Coronary artery (tissue), 2 donors: ENCODE measurements around the gene CDH5.
"Not testable (repeated sequence)": the region's sequence is repeated elsewhere in the genome, so short reads cannot be mapped to it uniquely, and the experiment has no call there.

Experiments used
- DNase-seq: peaks from one replicate; pipeline ENCODE4 v3.0.0-alpha.2; 2017; ENCODE audit warnings: low spot score
- H3K27ac ChIP-seq, 2 donors: fragments of 200-600 bp; sonication (generic); one replicate each; pipeline ENCODE4 v1.5.1; 2016 to 2019
- H3K4me3 ChIP-seq: fragments of 200-600 bp; sonication (generic); 2 replicates; pipeline ENCODE4 v1.5.1; 2016; ENCODE audit warnings: mild to moderate bottlenecking, moderate library complexity
- TF ChIP-seq, protein P1 (sequence below): fragments of 200-600 bp; sonication (generic); IDR thresholded peaks from one replicate; pipeline ENCODE4 v1.5.1; 2019; ENCODE audit warnings: antibody characterized with exemption

Gene CDH5

DNA sequence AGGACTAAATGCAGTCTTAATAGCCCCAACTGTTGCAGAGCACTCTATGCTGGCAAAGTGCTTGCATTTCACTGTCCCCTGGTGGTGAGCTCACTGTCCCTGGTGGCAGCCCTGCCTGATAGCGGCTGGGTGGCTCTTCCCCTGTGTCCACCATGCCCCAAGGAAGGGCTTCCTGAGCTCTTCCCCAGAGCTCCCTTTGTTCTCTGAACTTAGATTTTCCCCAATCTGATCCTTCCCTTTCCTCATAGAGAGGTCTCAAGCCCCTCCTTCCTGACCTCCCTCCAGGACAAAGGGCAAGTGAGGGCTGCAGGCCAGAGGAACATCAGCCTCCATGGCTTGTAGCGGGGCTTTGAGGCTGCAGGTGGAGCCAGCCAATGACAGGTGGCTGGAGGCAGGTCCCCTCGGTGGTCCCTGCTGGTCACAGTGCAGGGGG, 77.6 kb downstream of the CDH5 start:
- Histone ChIP-seq H3K4me3 (no peak overlapping the region), H3K27ac (no peak overlapping the region)
- DNase-seq: no peak
- TF ChIP-seq, protein P1, sequence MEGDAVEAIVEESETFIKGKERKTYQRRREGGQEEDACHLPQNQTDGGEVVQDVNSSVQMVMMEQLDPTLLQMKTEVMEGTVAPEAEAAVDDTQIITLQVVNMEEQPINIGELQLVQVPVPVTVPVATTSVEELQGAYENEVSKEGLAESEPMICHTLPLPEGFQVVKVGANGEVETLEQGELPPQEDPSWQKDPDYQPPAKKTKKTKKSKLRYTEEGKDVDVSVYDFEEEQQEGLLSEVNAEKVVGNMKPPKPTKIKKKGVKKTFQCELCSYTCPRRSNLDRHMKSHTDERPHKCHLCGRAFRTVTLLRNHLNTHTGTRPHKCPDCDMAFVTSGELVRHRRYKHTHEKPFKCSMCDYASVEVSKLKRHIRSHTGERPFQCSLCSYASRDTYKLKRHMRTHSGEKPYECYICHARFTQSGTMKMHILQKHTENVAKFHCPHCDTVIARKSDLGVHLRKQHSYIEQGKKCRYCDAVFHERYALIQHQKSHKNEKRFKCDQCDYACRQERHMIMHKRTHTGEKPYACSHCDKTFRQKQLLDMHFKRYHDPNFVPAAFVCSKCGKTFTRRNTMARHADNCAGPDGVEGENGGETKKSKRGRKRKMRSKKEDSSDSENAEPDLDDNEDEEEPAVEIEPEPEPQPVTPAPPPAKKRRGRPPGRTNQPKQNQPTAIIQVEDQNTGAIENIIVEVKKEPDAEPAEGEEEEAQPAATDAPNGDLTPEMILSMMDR: no peak

DNA sequence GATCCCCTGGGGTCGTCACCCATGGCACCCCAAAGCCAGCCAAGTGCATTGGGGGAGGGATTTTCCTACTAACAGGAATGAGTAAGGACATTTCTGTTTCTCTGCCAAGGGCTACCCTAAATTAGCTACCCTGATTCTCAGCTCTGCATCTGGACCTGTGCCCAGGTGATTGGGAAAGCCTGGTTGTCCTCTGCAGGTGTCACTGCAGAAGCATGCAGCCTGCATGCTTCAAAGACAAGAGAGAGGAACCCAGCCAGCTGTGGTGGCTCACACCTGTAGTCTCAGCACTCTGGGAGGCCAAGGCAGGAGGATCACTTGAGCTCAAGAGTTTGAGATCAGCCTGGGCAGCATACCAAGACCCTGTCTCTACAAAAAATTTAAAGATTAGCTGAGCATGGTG, 80.2 kb downstream of the CDH5 start:
- H3K27ac ChIP-seq: no peak overlapping the region
- H3K4me3 ChIP-seq: no peak overlapping the region
- peak; percentile 59 for DNase-seq
- TF ChIP-seq, protein P1: no peak

DNA sequence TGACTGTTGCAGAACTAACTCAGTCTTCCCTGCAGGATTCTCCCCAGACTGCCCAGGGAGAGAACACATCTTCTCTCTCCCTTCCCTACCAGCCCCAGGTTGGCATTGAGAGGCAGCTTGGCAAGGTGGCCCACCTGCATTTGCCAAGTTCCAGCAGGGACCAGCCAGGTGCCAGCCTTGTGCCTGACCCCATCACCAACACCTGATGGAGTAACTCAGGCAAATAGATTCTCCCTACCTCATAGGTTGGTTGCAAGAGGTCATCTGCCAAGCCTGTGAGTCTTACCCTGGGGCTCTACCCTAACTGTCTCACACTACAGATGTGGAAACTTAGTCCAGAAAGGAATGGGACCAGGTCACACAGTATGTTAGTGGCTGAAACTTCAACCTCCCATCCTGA, 81.0 kb downstream of the CDH5 start:
- TF ChIP-seq, protein P1: no peak
- Histone ChIP-seq H3K27ac (no peak overlapping the region), H3K4me3 (no peak overlapping the region)
- peak; percentile 41 for DNase-seq

DNA sequence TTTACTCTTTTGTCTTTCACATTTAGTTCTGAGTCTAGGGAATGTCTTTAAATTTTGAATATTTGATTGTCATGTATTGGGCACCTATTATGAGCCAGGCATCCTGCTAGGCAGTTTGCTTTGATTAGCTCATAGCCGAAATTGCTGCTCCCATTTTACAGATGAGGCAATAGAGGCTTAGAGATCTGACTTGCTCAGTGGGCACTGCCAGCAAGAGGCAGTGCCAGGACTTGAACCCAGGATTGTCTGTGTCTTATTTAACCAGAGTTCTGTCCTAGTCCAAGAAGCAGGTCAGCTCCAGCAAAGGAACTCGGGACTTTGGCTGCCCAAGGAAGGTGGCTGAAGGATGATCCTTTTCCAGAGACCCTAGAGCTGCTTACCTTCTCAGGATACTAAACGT, 85.1 kb downstream of the CDH5 start:
- TF ChIP-seq, protein P1: no peak
- DNase-seq: peak; percentile 35
- H3K27ac ChIP-seq: no peak overlapping the region
- H3K4me3 ChIP-seq: no peak overlapping the region

DNA sequence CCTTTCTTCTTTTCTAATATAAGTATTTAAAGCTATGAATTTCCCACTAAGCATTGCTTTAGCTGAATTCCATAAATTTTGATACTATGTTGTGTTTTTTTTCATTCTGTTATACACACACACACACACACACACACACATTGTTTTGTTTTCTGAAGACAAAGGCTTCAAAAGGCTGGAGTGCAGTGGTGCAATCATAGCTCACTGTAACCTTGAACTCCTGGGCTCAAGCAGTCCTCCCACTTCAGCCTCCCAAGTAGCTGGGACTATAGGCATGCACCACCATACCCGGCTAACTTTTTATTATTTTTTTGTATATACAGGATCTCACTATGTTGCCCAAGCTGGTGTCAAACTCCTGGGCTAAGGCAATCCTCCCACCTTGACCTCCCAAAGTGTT, 86.7 kb downstream of the CDH5 start:
- not testable (repeated sequence) for H3K27ac ChIP-seq, DNase-seq, H3K4me3 ChIP-seq
